Measurements from ENCODE around the gene CALM1.

Gene CALM1

DNA sequence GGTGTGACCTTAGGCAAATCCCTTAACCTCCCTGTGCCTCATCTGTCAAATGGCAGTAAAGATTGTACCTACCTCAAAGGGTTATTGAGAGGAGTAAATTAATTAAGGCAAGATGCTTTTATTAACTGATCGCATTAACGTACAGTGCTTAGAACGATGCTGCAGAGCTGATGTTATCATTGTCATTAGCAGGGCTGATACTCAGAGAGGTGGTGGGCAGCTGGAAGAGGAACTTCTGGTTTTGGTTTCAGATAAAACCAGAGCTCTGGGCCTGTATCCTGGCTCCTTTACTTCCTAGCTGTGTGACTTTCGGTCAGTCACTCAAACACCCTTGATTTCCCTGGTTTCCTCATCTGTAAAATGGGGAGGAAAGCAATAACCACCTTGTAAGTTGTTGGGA lies 55.1 kb downstream of the CALM1 start:
- DNase-seq = no peak
- in situ Hi-C loops (cut with HindIII; ENCODE audit: low pct_ligation_motif_present, low pct_unique_long_range_greater_than_20kb, low sequenced_read_pairs) = no loop called here

- in situ Hi-C loops (cut with HindIII; ENCODE audit: low pct_ligation_motif_present, low pct_unique_long_range_greater_than_20kb, low sequenced_read_pairs) = no loop called here
These were observed 55.5 kb downstream of the CALM1 start for GRCh38 chr14:90452366-90452765.

DNA sequence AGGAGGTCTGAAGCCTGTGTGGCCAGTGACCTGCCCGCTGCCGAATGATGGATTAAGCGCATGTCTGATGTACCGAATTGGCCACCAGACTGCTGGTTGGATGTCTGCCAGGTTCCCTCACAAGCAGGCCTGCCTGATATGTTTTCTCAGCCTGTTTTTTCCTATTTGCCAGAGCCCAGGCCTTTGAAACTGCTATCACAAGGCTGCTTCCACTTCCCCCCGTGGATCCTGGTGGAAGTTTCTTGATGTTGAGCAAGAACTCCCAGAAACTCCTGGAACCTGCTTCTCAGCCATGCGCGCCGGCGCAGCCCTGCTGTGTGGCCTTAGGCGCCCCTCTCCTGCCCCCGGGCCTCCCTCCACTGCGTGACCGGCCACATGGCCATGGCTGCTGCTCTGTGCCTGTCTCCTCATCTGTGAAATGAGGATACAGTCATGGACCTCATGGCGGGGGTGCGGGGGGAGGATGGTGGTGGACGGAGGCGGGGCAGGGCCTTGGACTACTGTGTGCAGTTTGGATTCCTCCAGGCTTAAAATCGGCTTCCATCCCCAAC lies 56.6 kb downstream of the CALM1 start:
- no peak for DNase-seq
- in situ Hi-C loops (cut with HindIII; ENCODE audit: low pct_ligation_motif_present, low pct_unique_long_range_greater_than_20kb, low sequenced_read_pairs) = no loop called here

More at GRCh38 chr14:90452366-90452765, 55.5 kb downstream of the CALM1 start:
- DNase-seq = no peak

- in situ Hi-C loops (cut with HindIII; ENCODE audit: low pct_ligation_motif_present, low pct_unique_long_range_greater_than_20kb, low sequenced_read_pairs) = no loop called here
- peak; percentile 7 for DNase-seq
These were observed 57.5 kb downstream of the CALM1 start for GRCh38 chr14:90454041-90455000.

DNA sequence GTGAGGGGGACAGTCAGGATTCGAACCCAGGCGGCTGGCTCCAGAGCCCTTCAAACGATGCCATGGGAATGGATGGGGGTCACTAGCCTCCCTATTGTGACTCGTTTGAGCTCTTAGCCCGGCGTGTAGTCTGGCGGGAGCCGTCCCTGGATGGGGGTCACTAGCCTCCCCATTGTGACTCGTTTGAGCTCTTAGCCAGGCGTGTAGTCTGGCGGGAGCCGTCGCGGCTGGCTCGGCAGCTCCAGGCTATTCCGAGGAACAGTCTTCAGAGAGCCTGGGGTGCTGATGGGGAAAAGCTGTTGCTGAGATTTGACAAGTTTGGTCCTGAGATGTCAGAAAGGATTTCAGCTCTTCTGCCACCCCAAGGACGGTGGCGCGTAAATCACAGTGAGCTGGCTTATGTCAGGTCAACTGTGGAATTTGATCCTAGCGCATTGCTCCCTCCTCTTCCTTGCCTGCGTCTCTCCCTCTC lies 58.3 kb downstream of the CALM1 start:
- in situ Hi-C loops (cut with HindIII; ENCODE audit: low pct_ligation_motif_present, low pct_unique_long_range_greater_than_20kb, low sequenced_read_pairs) = no loop called here
- DNase-seq = no peak

- in situ Hi-C loops (cut with HindIII; ENCODE audit: low pct_ligation_motif_present, low pct_unique_long_range_greater_than_20kb, low sequenced_read_pairs) = no loop called here
- no peak for DNase-seq
These were observed 59.7 kb downstream of the CALM1 start for GRCh38 chr14:90456551-90456950.

- no peak for DNase-seq
- in situ Hi-C loops (cut with HindIII; ENCODE audit: low pct_ligation_motif_present, low pct_unique_long_range_greater_than_20kb, low sequenced_read_pairs) = no loop called here
These were observed 60.4 kb downstream of the CALM1 start for GRCh38 chr14:90457186-90457585.
